OCI-LY7 (cell line): ENCODE measurements around the gene SIPA1L3.

Experiments
- EZH2phosphoT487 ChIP-seq: fragments of 200-600 bp; sonication (generic); IDR thresholded peaks from 2 replicates; pipeline ENCODE4 v1.6.1; 2018; ENCODE audit warnings: low read depth, borderline replicate concordance, mild to moderate bottlenecking, mixed run types, antibody characterized with exemption, low read length, moderate library complexity, mixed read lengths
- TF ChIP-seq, protein P1 (sequence below): fragments of 200-600 bp; sonication (generic); conservative IDR thresholded peaks from 2 replicates; pipeline ENCODE4 v1.5.1; 2014; ENCODE audit warnings: mild to moderate bottlenecking, antibody characterized with exemption, low read length, moderate library complexity, mixed read lengths

DNA sequence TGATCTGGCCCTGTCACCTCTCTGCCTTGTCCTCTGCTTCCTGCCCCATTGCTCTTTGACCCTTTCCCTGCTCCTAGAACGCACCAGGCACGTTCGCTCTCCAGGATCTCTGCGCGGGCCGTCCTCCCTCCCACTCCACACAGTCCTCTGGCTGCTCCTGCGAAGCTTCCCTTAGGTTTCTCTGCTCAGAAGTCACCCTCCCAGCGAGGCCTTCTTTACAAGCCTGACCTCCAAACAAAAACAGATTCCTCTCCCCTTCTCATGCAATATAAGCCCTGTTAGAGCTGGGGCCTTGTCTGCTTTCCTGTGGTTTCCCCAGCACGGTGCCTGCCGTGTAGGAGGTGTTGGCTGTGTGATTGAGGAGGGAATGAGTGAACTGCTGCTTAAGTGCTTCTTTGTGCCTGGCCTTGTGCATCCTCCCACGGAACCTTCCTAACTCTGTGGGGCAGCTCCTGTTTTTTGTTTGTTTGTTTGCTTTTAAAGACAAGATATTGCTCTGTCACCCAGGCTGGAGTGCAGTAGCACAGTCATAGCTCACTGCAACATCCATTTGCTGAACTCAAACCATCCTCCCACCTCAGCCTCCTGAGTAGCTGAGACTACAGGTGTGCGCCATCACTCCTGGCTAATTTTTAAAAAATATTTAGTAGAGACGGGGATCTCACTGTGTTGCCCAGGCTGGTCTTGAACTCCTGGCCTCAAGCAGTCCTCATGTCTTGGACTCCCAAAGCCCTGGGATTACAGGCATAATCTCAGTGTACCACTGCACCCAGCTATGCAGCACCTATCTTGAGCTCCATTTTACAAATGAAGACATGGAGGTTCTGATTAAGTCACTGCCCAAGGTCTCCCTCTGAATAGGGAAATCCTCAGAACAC, 82.0 kb downstream of the SIPA1L3 start:
- TF ChIP-seq, protein P1, sequence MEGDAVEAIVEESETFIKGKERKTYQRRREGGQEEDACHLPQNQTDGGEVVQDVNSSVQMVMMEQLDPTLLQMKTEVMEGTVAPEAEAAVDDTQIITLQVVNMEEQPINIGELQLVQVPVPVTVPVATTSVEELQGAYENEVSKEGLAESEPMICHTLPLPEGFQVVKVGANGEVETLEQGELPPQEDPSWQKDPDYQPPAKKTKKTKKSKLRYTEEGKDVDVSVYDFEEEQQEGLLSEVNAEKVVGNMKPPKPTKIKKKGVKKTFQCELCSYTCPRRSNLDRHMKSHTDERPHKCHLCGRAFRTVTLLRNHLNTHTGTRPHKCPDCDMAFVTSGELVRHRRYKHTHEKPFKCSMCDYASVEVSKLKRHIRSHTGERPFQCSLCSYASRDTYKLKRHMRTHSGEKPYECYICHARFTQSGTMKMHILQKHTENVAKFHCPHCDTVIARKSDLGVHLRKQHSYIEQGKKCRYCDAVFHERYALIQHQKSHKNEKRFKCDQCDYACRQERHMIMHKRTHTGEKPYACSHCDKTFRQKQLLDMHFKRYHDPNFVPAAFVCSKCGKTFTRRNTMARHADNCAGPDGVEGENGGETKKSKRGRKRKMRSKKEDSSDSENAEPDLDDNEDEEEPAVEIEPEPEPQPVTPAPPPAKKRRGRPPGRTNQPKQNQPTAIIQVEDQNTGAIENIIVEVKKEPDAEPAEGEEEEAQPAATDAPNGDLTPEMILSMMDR = no peak
- TF ChIP-seq EZH2phosphoT487 = no peak
